Stimulated activated CD8-positive, alpha-beta memory T cell treated with anti-CD3 and anti-CD28 coated beads, Interleukin-15, amount 100 ng/mL, for 24 hours (primary cell): ENCODE measurements around the gene WDR49.

Source experiments
- DNase-seq: peaks from one replicate; pipeline ENCODE4 v3.0.0-alpha.2; 2020; ENCODE audit warnings: low read depth

WDR49 gene

DNA sequence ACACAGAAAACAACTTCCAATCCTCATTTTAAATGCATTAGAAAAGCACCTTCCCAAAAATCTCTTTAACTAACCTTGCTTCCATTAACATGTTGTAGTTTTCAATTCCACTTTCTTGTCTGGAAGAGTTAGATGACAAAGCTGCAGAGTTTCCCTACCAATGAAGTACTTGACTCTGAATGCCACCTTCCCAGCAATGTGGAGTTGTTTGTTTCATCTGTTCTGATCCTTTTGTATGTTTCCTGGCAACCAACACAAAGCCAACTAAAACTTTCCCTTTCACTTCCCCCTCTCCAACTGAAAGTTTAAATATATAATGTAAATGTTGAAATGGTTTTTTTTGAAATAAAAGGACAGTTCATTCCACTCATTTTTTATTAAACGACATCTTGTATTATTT, at the start of gene WDR49:
Gene WDR49, minus strand, starts transcription at position 183 of the 400 bp plus-strand sequence. CDS start 517 bp downstream, outside the sequence.
- no peak for DNase-seq

DNA sequence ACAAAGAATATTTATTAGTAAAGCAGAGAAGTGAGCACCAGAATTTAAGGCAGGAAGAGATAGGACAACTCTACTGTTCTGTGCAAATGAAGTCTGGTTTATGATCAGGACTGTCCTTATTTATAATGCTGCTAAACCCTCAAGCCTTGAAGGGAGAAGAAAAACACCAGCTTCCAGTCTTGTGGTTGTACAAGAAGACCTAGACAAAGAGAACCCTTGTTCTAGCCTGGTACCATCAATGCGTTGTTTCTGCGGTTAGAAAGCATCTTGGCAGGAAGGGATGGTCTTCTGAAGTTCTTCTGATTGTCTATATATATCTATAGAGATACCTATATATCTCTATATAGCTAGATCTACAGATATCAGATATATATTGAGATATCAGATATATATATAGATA, 47.2 kb upstream of the WDR49 start:
- no peak for DNase-seq

GRCh38 chr3:167700046-167700445, 46.3 kb upstream of the WDR49 start:
- no peak for DNase-seq

DNA sequence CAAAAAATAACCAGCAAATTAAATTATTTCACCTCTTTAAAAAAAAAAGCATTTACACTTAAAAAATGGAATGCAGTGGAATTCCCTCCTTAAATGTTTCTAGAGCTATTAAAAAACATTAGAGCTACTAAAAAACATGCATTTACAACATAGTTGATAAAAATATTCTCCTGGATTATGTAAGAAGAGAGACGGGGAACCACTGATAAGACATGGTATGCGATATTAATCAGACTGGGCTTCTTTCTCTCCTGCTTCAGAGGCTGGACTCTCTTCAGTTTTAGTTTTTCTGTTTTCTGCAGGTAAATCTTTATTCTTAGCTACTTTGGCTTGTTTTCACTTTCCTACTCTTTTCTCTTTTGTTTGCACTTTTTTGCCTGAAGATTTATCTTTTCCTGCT, 40.4 kb upstream of the WDR49 start:
- no peak for DNase-seq

DNA sequence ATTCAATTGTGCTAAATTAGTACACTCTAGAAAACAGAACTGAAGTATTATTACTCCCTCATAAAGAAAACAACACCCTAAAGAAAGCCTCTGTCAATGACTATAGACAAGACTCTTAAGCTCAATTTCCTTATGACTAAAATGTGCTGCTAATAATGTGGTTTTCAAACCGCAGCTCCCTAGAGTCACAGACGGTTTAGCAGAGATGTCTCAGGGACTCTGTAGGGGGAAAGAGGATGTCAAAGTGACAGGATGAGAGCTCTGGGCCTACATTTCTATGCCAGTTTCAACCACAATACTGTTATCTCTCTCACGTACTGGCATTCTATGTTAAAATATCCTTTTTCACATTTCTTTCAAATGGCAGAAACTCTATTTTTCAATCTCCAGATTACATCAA, 37.6 kb upstream of the WDR49 start:
- DNase-seq, result no peak

- no peak for DNase-seq
Observed at GRCh38 chr3:167684388-167684993, 30.7 kb upstream of the WDR49 start.

- DNase-seq, result no peak
Observed at GRCh38 chr3:167679526-167679925, 25.8 kb upstream of the WDR49 start.

DNA sequence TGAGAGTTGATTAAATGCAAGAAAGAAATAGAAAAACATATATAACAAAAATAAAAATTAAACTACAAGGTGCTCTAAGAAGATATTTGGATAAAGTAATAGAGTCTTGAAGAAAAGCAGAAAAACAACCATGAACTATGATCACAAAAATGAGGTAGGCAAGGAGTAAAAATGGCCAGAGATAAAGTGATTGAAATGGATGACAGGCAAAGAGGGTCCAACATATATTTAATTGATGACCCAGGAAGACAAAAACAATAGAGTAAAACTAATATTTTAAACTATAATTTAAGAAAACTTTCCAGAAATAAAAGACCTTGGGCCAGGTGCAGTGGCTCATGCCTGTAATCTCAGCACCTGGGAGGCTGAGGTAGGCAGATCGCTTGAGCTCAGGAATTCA, 22.1 kb upstream of the WDR49 start:
- no peak for DNase-seq

DNA sequence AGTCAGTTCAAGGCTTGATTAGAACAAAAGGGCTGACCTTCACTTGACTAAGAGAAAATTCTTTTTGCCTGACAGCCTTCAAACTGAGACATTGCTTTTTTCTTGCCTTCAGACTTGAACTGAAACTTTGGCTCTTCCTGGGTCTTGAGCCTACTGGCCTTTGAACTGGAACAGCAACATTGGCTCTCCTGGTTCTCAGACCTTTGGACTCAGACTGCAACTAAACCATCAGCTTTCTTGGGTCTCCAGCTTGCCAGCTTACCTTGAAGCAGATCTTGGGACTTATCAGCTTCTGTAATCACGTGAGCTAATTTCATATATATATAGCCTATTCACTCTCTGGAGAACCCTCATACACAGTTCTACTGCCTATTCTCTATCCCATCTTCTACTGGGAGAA, 19.5 kb upstream of the WDR49 start:
- no peak for DNase-seq

- no peak for DNase-seq
Observed at GRCh38 chr3:167671878-167672427, 18.2 kb upstream of the WDR49 start.

GRCh38 chr3:167669699-167670098, 16.0 kb upstream of the WDR49 start:
- DNase-seq, result no peak

DNA sequence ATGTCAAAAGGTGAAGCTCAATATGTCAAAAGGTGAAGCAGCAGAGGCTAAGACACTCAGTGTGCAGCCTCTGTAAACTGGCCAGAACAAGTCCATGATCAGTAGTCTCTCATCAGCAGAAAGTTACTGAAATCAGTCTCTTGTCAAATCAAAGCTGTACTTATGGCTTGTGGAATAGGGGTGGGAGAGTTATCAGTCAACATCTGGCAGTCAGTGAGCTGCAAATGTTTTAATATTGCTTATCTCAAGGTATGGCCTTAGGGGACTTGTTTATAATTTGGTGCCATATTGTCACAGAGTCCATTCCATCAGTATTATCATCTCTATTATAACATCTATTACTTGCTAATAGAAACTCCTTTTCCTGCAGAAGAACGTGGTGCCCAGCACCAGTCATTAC, 14.9 kb upstream of the WDR49 start:
- no peak for DNase-seq

DNA sequence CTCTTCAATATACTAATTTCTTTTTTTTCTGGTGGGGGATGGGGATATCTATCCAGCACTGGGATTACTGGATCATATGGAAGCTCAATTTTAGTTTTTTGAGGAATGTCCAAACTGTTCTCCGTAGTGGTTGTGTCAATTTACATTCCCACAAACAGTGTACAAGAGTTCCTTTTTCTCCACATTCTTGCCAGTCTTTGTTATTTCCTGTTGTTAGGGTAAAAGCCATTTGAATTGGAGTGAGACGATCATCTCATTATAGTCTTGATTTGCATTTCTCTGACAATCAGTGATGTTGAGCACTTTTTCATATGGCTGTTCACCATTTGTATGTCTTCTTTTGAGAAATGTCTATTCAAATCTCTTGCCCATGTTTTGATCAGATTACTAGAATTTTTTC, 12.8 kb upstream of the WDR49 start:
- DNase-seq, result no peak

GRCh38 chr3:167662919-167663400, 9.2 kb upstream of the WDR49 start:
- DNase-seq, result no peak

DNA sequence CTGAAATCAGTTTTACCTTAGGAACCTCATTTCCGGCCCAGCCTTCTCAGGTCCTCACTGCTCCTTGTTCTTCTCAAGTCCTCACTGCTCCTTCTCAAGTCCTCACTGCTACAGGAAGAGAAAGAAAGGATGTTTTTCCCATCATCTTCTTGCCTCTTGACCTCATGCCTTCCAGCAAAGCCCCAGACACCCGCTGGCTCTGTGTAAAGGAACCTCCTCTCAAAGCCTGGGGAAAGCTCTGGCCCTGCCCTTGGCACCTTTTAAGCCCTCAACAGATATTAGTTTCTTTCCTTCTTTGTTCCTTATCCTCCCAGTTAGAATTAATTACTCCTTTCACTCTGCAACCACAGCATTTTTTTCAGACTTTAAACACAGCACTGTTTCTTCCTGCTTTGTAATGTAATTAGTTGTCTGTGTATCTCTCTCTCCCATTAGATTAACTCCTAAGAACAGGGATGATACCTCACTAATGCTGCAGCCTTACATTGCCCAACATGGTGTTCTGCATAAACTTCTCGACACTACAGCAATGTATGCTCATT, 4.0 kb upstream of the WDR49 start:
- no peak for DNase-seq

GRCh38 chr3:167656821-167657220, 3.1 kb upstream of the WDR49 start:
- DNase-seq, result no peak

DNA sequence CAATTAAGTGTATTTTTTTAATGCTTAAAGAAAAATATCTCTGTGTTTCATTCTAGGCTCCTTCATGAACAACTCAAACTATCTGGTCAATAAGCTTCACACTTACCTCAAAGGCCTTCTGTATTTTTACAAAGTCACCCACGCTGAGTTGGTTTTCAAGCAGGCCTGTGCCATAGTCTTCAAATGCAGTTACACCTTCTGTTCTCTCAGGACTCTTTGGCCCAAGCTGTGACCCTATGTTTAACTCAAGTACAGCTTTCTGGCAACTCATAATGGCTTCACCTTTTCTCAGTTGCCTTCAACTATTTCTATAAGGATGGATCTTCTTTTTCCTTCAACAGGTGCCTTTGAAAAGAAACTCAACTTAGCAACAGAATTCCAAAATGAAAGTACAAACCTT, 587 bp downstream of the WDR49 start:
- DNase-seq, result no peak

DNA sequence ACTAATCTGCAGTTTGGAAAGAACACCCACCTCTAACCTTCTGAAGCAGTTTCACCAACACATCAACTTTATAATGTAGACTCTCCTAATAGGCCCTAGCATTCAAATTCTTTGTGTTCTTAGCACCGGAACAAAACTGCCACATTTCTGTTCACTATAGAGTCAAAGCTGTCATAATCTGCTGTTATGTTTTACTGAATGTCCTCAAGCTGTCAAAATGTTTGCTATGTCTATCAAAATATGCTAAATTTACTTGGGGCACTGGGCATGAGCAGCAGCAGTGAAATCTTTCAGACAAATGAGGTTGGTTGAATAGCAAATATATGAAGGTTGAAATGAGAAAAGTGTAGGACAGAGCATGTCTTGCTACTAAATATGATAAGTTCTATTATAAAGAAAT, 1.9 kb downstream of the WDR49 start:
- DNase-seq, result no peak

DNA sequence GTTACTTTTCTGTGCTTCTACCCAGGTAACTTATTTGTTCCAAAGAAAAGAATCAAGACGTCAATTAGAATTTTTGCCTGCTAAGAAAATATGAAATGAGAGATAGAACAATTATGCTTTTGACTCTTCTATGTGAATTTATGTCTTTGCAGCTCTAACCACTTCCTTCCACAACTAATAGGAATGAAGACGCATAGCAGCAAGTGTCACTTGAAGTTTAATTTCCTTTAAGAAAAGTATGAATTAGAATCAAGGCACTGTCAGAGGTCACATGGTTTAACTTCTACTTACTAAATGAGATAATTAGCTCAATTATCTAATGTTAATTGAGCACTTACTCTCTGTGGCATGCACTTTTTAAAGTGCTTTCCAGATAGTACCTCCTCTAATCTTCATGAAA, 3.3 kb downstream of the WDR49 start:
- DNase-seq, result no peak

DNA sequence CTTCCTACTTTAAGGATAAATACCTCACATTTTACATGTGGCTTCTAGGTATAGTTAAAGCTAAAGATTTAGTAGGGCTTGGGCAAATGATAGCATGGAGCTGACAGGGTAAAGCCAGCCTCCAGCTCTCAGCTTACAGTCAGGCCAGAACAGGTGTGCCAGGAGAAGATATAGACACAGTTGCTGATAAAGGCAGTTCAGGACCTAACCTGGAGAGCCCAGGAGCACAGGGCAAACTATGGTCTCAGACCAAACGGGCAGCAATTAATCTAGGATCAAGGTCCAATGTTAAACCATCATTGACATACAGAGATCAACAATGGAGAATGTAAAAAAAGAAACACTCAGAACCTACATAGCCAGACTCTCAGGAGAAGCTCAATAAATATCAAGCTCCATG, 4.0 kb downstream of the WDR49 start:
- no peak for DNase-seq

GRCh38 chr3:167644611-167645010, 9.1 kb downstream of the WDR49 start:
- DNase-seq, result no peak

- no peak for DNase-seq
Observed at GRCh38 chr3:167631471-167631870, 22.3 kb downstream of the WDR49 start.

DNA sequence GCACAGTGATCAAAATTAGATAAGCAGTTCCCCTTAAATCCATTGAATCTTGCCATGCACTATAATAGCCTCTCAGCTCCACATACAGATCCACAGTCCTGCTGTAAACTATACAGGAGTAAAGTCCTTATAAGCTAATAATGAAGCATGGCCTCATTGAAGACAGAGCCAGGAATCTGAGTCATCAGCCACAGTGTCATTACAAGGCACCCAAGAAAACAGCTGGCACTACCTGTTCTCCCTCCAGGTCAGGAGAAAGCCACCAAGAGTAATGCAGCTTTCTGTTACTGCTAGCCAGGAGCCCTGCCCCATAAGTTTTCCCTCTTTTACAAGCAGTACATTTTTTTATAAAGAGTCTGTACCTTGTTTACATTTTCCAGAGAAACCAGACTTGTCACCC, 27.3 kb downstream of the WDR49 start:
- no peak for DNase-seq

DNA sequence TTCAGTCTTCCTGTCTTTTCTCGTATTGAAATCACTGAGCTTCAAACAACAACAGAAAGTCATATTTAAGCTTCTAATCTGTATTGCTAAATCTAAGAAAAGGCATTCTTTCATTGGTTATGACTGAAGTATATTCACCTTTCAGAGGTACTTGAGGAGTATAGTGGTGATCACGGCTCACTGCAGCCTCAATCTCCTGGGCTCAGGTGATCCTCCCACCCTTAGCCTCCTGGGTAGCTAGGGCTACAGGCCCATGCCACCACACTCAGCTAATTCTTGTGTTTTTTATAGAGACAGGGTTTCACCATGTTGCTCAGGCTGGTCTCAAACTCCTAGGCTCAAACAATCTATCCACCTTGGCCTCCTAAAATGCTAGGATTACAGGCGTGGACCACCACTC, 38.7 kb downstream of the WDR49 start:
- DNase-seq, result no peak
